Stimulated activated CD8-positive, alpha-beta memory T cell treated with anti-CD3 and anti-CD28 coated beads, Interleukin-12 subunit alpha, Interleukin-12 subunit beta, amount 100 ng/mL, for 4 hours (primary cell): ENCODE data around the gene STK32C.
"Not testable (repeated sequence)": the region's sequence is repeated elsewhere in the genome, so short reads cannot be mapped to it uniquely, and the experiment has no call there.

Experiments
- DNase-seq: peaks from one replicate; pipeline ENCODE4 v3.0.0-alpha.2; 2020; ENCODE audit warnings: low read depth

STK32C gene

GRCh38 chr10:132301371-132302330 is 6.1 kb downstream of the STK32C start:
- no peak for DNase-seq

- no peak for DNase-seq
These were observed 7.2 kb downstream of the STK32C start for GRCh38 chr10:132300582-132300981.

GRCh38 chr10:132299371-132300336 is 8.1 kb downstream of the STK32C start:
- DNase-seq = no peak

- DNase-seq = no peak
These were observed 9.5 kb downstream of the STK32C start for GRCh38 chr10:132298038-132298881.

GRCh38 chr10:132297526-132297925 is 10.2 kb downstream of the STK32C start:
- DNase-seq = no peak

GRCh38 chr10:132296666-132297443 is 10.9 kb downstream of the STK32C start:
- no peak for DNase-seq

GRCh38 chr10:132295481-132295880 is 12.3 kb downstream of the STK32C start:
- DNase-seq = not testable (repeated sequence)

- DNase-seq = no peak
These were observed 13.0 kb downstream of the STK32C start for GRCh38 chr10:132294561-132295318.

GRCh38 chr10:132293813-132294520 is 13.8 kb downstream of the STK32C start:
- DNase-seq = no peak

- no peak for DNase-seq
These were observed 14.4 kb downstream of the STK32C start for GRCh38 chr10:132293201-132293812.

- no peak for DNase-seq
These were observed 15.2 kb downstream of the STK32C start for GRCh38 chr10:132292287-132293200.

GRCh38 chr10:132291826-132292225 is 15.9 kb downstream of the STK32C start:
- no peak for DNase-seq

- DNase-seq = no peak
These were observed 17.1 kb downstream of the STK32C start for GRCh38 chr10:132290631-132291030.

GRCh38 chr10:132289439-132289838 is 18.3 kb downstream of the STK32C start:
- DNase-seq = no peak

GRCh38 chr10:132283604-132284382 is 24.0 kb downstream of the STK32C start:
- DNase-seq = no peak

- no peak for DNase-seq
These were observed 24.8 kb downstream of the STK32C start for GRCh38 chr10:132282667-132283603.
